Hematopoietic multipotent progenitor cell (in vitro differentiated cells): ENCODE data around the gene SMPD1. TPM values are rescaled to one million over a fixed set of nuclear protein-coding genes. Genes with fewer than 3 reads are reported as not detected.
A peak's percentile ranks its signal among the peaks of the same experiment; 100 is the strongest.

Experiments used
- DNase-seq, 3 donors: peaks; one replicate each; pipeline ENCODE4 v3.0.0-alpha.2; 2011 to 2015; ENCODE audit warnings: low read depth in 2 of 3, low spot score in 2 of 3
- total RNA-seq: library from RNA; depleted of rRNA; stranded (reverse); fragments of >200 nt; gene quantifications from one replicate; pipeline ENCODE4 v1.2.3, GENCODE V29; 2012

The SMPD1 gene
- 14.0 TPM for total RNA-seq

DNA sequence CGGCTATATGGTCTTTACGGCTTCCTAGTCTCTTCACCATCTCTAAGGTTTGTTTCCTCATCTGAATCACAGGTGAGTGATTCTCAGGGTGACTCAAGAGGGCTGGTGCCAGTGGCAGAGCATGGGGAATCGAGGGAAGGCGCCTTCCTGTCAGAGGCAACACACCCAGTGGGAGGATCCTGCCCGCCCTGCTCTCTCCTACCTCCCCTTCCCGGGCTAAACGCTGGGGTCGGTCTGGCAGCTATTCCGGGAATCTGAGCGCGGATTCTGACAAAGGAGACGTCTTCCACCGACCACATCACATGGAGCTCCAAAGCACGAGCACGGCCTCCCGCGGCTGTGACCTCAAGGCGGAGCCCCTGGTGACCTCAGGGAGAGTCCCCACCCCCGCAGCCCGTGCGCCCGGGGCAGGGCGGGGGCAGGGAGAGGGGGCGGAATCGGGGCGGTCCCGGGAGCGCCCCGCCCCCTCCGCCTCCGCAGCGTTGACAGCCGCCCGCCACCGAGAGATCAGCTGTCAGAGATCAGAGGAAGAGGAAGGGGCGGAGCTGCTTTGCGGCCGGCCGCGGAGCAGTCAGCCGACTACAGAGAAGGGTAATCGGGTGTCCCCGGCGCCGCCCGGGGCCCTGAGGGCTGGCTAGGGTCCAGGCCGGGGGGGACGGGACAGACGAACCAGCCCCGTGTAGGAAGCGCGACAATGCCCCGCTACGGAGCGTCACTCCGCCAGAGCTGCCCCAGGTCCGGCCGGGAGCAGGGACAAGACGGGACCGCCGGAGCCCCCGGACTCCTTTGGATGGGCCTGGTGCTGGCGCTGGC lies at the start of gene SMPD1:
Gene SMPD1, plus strand, starts transcription at position 570 of the 813 bp plus-strand sequence. Its CDS starts 125 bp downstream, at position 695.
- DNase-seq: peak; percentile 88 to 92 (median 91)

DNA sequence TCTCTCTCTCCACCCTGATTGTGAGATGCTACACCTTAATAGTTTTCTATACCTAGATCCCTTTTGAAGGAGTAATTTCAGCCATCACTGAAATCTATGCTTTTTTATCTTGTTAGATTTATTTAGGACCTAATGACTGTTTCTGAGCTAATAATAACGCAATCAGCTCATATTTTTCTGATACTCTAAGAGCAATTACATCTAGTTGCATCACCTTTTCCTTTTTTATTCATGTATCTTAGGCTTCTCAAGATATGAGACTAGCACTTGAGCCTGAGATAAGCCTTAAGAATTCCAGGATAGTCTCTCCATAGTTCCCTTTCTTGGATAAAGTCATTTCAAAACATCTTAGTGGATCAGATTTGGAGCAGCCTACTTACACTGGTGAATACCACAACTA lies 44.9 kb upstream of the SMPD1 start:
- DNase-seq: no peak

GRCh38 chr11:6350043-6350442 lies 40.2 kb upstream of the SMPD1 start:
- no peak for DNase-seq

DNA sequence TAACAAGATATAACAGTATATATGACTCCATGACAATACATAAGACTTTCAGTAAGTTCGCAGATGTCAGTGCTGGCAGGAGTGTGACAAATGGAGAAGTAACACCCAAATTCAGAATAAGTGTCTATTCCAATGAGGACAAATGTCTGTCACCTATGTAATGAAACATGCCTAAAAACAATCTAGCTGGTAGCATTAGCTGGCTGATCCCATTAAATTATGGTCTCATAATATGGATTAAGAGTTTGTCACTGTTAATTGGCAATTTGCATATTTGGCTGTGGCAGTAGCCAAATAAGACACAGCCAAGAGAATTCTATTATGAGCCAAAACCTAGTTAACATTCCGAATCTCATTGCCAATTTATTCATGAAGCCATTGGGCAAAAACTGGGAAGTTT lies 39.8 kb upstream of the SMPD1 start:
- no peak for DNase-seq

- no peak for DNase-seq
Measured at GRCh38 chr11:6351782-6352382, 38.4 kb upstream of the SMPD1 start.

- peak in 2 of 3 donors; percentile 46 to 68 for DNase-seq
Measured at GRCh38 chr11:6353367-6353987, 36.8 kb upstream of the SMPD1 start.

- no peak for DNase-seq
Measured at GRCh38 chr11:6354651-6355485, 35.4 kb upstream of the SMPD1 start.

DNA sequence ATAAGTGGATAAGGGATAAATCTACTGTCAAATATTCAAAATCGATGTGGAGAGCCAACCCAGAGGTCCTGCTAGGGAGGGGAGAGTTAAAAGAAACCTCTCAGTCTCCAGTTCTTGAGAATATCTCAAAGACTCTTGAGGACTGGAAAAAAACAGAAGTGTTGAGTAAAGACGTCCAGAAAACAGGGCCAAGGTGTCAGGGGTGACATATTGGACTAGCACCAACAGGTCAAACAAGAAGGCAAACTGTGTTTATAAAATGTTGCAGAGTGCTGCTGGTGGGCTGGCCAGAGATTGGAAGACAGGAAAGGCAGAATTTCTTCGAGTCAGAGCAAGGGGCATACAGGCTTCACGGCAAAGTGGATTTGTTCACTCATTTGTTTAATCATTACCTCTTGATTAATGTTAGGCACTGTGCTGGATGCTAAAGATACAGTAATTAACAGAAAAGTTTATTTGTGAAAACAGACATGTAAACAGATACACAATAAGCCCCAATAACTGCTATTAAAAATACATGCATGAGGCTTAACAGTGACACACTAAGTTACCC lies 33.7 kb upstream of the SMPD1 start:
- DNase-seq: no peak

DNA sequence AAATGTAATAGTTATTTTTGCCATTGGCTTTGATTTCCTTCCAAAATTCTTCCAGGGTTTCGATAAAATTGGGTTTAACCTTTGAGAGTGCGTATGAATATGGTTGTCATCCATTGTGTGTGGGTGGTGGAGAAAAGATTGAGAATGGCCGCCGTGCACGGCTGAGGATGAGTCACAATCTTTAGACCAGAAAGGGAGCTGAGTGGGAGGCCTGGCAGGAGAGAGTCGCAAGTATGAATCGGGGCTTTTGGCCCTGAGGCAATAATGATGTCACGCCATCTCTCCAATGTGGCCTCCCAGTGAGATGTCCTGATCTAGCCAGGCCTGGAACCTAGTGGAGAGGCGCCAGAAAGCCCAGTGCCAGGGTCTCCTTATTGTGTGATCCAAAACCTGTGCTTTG lies 33.1 kb upstream of the SMPD1 start:
- no peak for DNase-seq

DNA sequence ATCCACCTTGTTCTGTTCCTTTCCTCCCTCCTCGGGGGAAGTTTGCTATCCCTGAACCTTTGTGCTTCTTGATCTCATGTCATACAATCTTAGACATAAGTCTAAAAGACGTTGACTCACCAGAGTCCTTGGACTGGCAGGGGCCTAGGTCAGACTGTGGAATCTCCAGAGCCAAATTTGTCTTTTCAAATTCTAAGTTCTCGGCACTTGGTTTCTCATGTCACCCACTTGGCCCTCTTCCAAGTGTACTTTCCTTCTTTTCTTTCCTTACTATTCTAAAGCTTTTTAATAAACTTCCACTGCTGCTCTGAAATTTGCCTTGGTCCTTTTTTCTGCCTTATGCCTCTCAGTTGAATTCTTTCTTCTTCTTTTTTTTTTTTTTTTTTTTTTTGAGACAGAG lies 30.1 kb upstream of the SMPD1 start:
- DNase-seq: no peak

DNA sequence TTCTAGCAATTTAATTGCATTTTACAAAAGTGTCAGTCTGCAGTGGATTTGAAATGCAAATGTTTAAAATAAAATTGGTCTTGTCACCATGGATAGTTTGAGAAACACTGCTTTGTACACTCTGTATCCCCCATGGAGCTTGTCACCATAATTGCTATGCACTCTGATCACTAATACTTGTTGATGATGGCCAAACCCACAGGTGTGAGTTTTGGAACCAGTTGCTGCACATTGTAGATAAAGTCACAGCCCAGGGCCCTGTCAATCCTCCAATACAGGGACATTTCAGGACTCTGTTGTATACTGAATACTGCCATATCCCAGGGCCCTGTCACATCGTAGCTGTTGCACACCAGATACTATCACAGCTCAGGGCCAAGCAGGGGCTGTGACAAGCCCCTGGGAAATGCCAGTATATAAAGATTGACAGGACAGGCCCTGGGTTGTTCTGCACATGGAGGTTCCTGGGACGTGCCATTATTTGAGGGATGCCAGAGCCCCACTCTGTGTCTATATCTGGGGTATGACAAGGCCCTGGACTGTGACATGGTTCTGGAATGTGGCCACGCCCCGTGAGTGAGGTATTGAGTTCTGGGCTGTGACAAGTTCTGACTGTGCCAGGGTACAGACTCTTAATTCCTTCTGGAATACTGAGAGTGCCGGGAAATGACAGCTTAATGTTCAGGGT lies 27.9 kb upstream of the SMPD1 start:
- DNase-seq: no peak

DNA sequence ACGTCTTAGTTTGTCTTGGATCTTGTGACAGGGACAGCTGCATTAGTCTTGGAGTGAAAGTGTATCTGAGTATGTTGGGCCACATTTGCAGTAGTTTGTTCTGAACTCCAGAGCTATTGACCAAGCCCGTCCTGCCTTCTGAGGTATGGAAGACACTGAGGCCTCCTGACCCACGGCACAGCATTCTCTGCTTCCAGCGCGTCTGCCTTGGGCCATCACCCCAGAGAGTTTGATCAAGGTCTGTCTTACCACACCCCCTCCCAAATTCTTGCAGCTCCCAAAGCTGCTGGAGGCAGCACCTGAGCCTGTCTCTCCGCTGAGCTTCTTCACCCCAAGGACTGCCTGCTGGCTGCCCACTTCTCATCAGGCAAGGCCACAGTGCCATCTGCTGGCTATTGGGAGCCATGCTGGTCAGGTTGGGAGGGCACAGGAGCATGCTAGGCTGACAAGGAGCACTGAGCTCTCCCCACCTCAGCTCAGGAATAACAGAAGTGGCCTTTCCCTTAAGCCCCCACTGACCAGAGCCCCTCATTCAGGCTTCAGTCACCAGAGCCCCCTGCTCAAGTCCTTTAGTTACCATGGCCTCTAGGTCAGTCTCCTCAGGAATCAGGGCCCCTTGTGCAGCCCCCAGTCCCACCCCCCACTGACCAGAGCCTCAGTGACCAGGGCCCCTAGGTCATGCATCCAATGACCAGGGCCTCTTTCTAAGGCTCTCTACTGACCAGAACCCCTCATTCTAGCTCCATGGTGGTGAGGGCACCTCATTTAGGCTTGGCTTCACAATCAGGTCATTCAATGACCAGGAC lies 27.2 kb upstream of the SMPD1 start:
- DNase-seq: peak in 2 of 3 donors; percentile 53 to 81

DNA sequence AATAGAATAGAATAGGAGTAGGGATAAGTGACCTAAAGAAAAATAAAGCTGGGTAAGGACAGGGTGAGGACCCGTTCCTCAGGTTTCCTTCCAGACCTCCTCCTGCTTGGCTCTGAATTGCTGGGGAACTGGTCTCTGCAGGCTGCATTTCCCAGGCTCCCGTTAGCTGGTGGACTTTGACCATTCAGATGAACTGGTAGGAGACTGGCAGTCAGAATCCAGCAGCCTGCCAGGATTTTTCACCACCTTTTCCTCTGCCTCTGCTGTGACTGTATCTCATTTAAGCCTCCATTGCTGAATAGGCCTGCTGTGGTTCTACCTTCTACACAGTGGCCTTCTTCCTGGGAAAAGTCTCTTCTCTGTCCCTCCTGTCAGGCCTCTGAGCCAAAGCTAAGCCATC lies 24.6 kb upstream of the SMPD1 start:
- no peak for DNase-seq

DNA sequence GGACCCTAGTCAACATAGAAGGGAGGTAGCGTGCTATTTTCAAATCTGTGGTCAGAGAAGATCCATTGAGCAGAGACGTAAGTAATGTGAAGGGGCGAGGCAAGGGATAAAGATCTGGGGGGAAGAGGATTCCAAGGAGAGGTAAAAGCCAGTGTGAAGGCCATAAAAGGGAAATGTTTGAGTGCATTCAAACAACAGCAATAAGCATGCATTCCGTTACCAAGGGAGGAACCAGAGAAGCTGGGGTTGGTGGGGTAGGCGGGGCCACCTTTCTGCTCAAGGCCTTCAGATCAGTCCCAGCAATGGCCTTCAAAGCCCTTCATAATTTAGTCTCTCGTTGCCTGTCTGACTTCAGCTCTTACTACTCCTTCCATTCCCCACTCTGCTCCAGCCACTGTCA lies 18.4 kb upstream of the SMPD1 start:
- no peak for DNase-seq

GRCh38 chr11:6377902-6378639 lies 12.2 kb upstream of the SMPD1 start:
- DNase-seq: peak in 2 of 3 donors; percentile 30 to 42

GRCh38 chr11:6378640-6378989 lies 11.7 kb upstream of the SMPD1 start:
- DNase-seq: no peak

DNA sequence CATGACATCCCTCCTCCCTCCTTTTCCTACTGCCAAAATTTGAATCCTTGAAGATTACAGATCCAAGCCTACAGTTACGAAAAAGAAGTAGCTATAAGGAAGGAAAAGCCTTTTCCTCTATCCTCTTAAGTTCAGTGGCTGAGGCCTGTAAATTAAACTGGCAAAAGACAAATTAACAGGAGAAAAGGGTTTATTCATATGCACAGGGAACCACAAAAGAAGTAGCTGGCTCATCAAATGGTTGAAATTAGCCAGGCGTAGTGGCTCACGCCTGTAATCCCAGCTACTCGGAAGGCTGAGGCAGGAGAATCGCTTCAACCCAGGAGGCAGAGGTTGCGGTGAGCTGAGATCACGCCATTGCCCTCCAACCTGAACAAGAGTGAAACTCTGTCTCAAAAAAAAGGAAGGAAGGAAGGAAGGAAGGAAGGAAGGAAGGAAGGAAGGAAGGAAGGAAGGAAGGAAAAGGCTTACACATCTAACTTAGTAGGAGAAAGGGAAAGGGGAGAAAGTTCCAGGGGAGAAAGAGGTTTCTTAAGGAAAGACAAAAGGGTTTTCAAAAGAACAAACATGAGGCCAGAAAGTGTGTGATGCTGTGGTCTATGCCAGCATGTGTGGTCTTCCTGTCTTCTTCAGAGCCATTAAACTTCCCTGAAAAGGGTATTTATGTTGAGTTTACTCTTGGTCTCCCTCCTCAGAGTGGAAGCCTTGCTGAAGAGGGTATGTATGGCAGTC lies 5.1 kb upstream of the SMPD1 start:
- no peak for DNase-seq
